Type B pancreatic cell (in vitro differentiated cells): ENCODE data around the gene MACROD1. TPM values are rescaled to one million over a fixed set of nuclear protein-coding genes. Genes with fewer than 3 reads are reported as not detected.

Source experiments
- DNase-seq: peaks from one replicate; pipeline ENCODE4 v3.0.0; 2021; ENCODE audit warnings: mixed read lengths; ENCODE audit not compliant: unreplicated experiment; ENCODE audit errors: extremely low spot score
- H3K27ac Mint-ChIP-seq: 2 replicates; pipeline ENCODE4 v1.8.0; 2021; ENCODE audit warnings: mild to moderate bottlenecking, mixed read lengths
- H3K27me3 Mint-ChIP-seq: 2 replicates; pipeline ENCODE4 v1.8.0; 2021; ENCODE audit warnings: mixed read lengths
- H3K36me3 Mint-ChIP-seq: 2 replicates; pipeline ENCODE4 v1.8.0; 2021; ENCODE audit warnings: mixed read lengths
- H3K4me1 Mint-ChIP-seq: one replicate; pipeline ENCODE4 v1.8.0; 2021; ENCODE audit warnings: mixed read lengths; ENCODE audit not compliant: unreplicated experiment
- H3K4me3 Mint-ChIP-seq: 2 replicates; pipeline ENCODE4 v1.8.0; 2021; ENCODE audit warnings: mild to moderate bottlenecking, mixed read lengths
- H3K9me3 Mint-ChIP-seq: 2 replicates; pipeline ENCODE4 v1.8.0; 2021; ENCODE audit warnings: mixed read lengths
- total RNA-seq: library from RNA; stranded (reverse); gene quantifications from 2 replicates; pipeline ENCODE4 v1.2.1, GENCODE V29; 2021; ENCODE audit warnings: low replicate concordance
- TF ChIP-seq, protein P1 (sequence below): fragments of 200-600 bp; sonication (generic); conservative IDR thresholded peaks from 2 replicates; pipeline ENCODE4 v1.5.0; 2021; ENCODE audit warnings: antibody characterized with exemption, mild to moderate bottlenecking

The MACROD1 gene
- total RNA-seq, 1 donor from 2014 or later, result 21.1 TPM

DNA sequence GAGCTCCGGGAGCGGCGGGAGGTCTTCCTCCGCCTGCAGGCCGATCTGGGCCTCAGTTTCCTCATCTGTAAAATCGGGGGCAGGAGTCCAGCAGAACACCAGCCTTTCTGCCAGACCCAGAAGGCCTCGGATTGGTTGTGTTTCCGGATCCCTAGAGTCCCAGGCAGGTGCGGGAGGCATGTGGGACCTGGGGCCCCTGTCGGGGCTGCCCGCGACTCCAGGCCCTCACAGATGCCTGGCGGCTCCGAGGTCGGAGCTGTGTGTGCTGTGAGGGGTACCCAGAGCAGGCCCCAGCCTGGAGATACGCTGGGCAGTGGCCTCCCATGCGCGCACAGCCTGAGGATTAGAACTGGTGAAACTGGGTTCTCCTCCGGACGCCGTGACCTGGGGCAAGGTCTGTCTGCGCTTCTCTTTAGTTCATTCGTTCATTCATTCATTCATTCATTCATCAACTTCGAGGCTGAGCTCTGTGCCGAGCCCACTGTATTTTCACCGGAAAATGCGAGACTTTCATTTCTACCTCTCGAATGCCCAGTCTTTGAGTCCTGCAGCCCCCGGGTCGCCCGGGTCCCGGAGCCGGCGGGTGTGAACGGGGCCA, 105.6 kb downstream of the MACROD1 start:
- DNase-seq, result no peak
- Mint-ChIP-seq H3K4me1 (peaks cover 15% of the 10 kb centered on the region), H3K4me3 (peak overlapping the region; percentile 28), H3K27me3 (peaks cover 15% of the 10 kb centered on the region), H3K36me3 (no peaks in the 10 kb centered on the region), H3K27ac (no peak overlapping the region), H3K9me3 (no peaks in the 10 kb centered on the region)
- TF ChIP-seq, protein P1, sequence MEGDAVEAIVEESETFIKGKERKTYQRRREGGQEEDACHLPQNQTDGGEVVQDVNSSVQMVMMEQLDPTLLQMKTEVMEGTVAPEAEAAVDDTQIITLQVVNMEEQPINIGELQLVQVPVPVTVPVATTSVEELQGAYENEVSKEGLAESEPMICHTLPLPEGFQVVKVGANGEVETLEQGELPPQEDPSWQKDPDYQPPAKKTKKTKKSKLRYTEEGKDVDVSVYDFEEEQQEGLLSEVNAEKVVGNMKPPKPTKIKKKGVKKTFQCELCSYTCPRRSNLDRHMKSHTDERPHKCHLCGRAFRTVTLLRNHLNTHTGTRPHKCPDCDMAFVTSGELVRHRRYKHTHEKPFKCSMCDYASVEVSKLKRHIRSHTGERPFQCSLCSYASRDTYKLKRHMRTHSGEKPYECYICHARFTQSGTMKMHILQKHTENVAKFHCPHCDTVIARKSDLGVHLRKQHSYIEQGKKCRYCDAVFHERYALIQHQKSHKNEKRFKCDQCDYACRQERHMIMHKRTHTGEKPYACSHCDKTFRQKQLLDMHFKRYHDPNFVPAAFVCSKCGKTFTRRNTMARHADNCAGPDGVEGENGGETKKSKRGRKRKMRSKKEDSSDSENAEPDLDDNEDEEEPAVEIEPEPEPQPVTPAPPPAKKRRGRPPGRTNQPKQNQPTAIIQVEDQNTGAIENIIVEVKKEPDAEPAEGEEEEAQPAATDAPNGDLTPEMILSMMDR, result no peak

GRCh38 chr11:64059339-64060140, 106.4 kb downstream of the MACROD1 start:
- Mint-ChIP-seq H3K27me3 (peaks cover 21% of the 10 kb centered on the region), H3K36me3 (no peaks in the 10 kb centered on the region), H3K27ac (no peak overlapping the region), H3K4me3 (no peak overlapping the region), H3K9me3 (no peaks in the 10 kb centered on the region), H3K4me1 (peaks cover 16% of the 10 kb centered on the region)
- DNase-seq, result no peak
- TF ChIP-seq, protein P1, result no peak

- H3K27ac Mint-ChIP-seq, result no peak overlapping the region
- H3K9me3 Mint-ChIP-seq, result no peaks in the 10 kb centered on the region
- H3K4me3 Mint-ChIP-seq, result no peak overlapping the region
- H3K36me3 Mint-ChIP-seq, result no peaks in the 10 kb centered on the region
- peaks cover 25% of the 10 kb centered on the region for H3K4me1 Mint-ChIP-seq
- DNase-seq, result no peak
- peaks cover 18% of the 10 kb centered on the region for H3K27me3 Mint-ChIP-seq
- TF ChIP-seq, protein P1, result no peak
Observed at GRCh38 chr11:64058494-64058893, 107.4 kb downstream of the MACROD1 start.

- Mint-ChIP-seq H3K27me3 (peaks cover 15% of the 10 kb centered on the region), H3K4me3 (no peak overlapping the region), H3K27ac (no peak overlapping the region), H3K4me1 (peaks cover 23% of the 10 kb centered on the region), H3K36me3 (no peaks in the 10 kb centered on the region), H3K9me3 (no peaks in the 10 kb centered on the region)
- TF ChIP-seq, protein P1, result no peak
- no peak for DNase-seq
Observed at GRCh38 chr11:64057890-64058289, 108.0 kb downstream of the MACROD1 start.

- Mint-ChIP-seq H3K4me3 (no peak overlapping the region), H3K27me3 (peaks cover 10% of the 10 kb centered on the region), H3K4me1 (peaks cover 21% of the 10 kb centered on the region)
Observed at GRCh38 chr11:64056861-64057260, 109.1 kb downstream of the MACROD1 start.

More at GRCh38 chr11:64056861-64057260, 109.1 kb downstream of the MACROD1 start:
- TF ChIP-seq, protein P1, result no peak
- Mint-ChIP-seq H3K9me3 (no peaks in the 10 kb centered on the region), H3K36me3 (no peaks in the 10 kb centered on the region), H3K27ac (no peak overlapping the region)
- no peak for DNase-seq
